Sigmoid colon (tissue), 4 donors: ENCODE measurements around the gene DEFB110.

Experiments used
- POLR2A ChIP-seq, 2 donors: fragments of 450-650 bp; IDR thresholded peaks; one replicate each; pipeline ENCODE4 v1.6.1; 2016; ENCODE audit warnings: antibody characterized with exemption in 2 of 2, mild to moderate bottlenecking in 2 of 2, moderate library complexity in 2 of 2
- POLR2AphosphoS5 ChIP-seq, 4 donors: sonication (generic); formaldehyde crosslinking; IDR thresholded peaks; one replicate each; pipeline ENCODE4 v1.6.1; 2017; ENCODE audit warnings: antibody characterized with exemption in 4 of 4

DNA sequence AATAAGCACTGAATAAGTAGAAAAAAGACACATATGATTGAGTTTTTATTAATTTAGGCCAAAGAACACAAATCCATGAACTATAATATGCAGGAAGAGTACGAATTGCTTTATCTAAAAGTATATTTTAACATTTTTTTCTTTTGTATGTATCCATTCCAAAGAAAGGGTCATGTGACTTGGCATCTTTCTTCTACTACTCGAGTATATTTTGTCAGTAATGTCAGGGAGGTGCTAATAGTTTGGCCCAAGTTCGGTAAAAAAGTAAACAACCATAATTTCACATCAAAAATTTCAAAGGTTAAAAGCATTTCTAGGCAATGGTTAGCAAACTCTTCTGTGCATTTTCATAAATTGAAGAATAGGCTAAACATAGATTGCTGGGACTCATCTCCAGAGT is 18.7 kb downstream of the DEFB110 start:
- TF ChIP-seq POLR2A (IDR thresholded peaks at IDR 0.05) (no peak), POLR2AphosphoS5 (IDR thresholded peaks at IDR 0.05) (no peak)
